Measurements from ENCODE around the gene STH. TPM values are rescaled to one million over a fixed set of nuclear protein-coding genes. Genes with fewer than 3 reads are reported as not detected.
"Not testable (repeated sequence)": the region's sequence is repeated elsewhere in the genome, so short reads cannot be mapped to it uniquely, and the experiment has no call there.

Gene STH
- total and polyA plus RNA-seq, 2 experiments from 2014 or later = not detected

DNA sequence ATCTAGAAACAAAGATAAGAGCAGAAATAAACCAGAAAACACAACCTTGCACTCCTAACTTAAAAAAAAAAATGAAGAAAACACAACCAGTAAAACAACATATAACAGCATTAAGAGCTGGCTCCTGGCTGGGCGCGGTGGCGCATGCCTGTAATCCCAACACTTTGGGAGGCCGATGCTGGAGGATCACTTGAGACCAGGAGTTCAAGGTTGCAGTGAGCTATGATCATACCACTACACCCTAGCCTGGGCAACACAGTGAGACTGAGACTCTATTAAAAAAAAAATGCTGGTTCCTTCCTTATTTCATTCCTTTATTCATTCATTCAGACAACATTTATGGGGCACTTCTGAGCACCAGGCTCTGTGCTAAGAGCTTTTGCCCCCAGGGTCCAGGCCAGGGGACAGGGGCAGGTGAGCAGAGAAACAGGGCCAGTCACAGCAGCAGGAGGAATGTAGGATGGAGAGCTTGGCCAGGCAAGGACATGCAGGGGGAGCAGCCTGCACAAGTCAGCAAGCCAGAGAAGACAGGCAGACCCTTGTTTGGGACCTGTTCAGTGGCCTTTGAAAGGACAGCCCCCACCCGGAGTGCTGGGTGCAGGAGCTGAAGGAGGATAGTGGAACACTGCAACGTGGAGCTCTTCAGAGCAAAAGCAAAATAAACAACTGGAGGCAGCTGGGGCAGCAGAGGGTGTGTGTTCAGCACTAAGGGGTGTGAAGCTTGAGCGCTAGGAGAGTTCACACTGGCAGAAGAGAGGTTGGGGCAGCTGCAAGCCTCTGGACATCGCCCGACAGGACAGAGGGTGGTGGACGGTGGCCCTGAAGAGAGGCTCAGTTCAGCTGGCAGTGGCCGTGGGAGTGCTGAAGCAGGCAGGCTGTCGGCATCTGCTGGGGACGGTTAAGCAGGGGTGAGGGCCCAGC is 2.6 kb downstream of the STH start:
- DNase-seq (ENCODE audit: low read depth in 1 of 2, low spot score in 1 of 2) = no peak
- TF ChIP-seq, protein P1, sequence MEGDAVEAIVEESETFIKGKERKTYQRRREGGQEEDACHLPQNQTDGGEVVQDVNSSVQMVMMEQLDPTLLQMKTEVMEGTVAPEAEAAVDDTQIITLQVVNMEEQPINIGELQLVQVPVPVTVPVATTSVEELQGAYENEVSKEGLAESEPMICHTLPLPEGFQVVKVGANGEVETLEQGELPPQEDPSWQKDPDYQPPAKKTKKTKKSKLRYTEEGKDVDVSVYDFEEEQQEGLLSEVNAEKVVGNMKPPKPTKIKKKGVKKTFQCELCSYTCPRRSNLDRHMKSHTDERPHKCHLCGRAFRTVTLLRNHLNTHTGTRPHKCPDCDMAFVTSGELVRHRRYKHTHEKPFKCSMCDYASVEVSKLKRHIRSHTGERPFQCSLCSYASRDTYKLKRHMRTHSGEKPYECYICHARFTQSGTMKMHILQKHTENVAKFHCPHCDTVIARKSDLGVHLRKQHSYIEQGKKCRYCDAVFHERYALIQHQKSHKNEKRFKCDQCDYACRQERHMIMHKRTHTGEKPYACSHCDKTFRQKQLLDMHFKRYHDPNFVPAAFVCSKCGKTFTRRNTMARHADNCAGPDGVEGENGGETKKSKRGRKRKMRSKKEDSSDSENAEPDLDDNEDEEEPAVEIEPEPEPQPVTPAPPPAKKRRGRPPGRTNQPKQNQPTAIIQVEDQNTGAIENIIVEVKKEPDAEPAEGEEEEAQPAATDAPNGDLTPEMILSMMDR (IDR thresholded peaks at IDR 0.05; ENCODE audit: low read depth, low read length) = no peak
- Histone ChIP-seq H3K4me3 (no peak overlapping the region), H3K4me1 (ENCODE audit: low read depth) (no peaks in the 10 kb centered on the region), H3K27ac (no peak overlapping the region), H3K27me3 (no peaks in the 10 kb centered on the region), H3K36me3 (no peaks in the 10 kb centered on the region), H3K9me3 (ENCODE audit: low read depth) (no peaks in the 10 kb centered on the region)

DNA sequence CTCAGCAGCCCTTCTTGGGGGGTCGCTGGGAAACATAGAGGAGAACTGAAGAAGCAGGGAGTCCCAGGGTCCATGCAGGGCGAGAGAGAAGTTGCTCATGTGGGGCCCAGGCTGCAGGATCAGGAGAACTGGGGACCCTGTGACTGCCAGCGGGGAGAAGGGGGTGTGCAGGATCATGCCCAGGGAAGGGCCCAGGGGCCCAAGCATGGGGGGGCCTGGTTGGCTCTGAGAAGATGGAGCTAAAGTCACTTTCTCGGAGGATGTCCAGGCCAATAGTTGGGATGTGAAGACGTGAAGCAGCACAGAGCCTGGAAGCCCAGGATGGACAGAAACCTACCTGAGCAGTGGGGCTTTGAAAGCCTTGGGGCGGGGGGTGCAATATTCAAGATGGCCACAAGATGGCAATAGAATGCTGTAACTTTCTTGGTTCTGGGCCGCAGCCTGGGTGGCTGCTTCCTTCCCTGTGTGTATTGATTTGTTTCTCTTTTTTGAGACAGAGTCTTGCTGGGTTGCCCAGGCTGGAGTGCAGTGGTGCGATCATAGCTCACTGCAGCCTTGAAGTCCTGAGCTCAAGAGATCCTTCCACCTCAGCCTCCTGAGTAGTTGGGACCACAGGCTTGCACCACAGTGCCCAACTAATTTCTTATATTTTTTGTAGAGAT is 3.4 kb downstream of the STH start:
- no peaks in the 10 kb centered on the region for H3K4me1 ChIP-seq (ENCODE audit: low read depth)
- H3K36me3 ChIP-seq = no peaks in the 10 kb centered on the region
- H3K27ac ChIP-seq = no peak overlapping the region
- DNase-seq (ENCODE audit: low read depth in 1 of 2, low spot score in 1 of 2) = peak; percentile 71 to 77
- no peak overlapping the region for H3K4me3 ChIP-seq
- no peaks in the 10 kb centered on the region for H3K27me3 ChIP-seq
- H3K9me3 ChIP-seq (ENCODE audit: low read depth) = no peaks in the 10 kb centered on the region
- TF ChIP-seq, protein P1 (IDR thresholded peaks at IDR 0.05; ENCODE audit: low read depth, low read length) = peak; percentile 83

DNA sequence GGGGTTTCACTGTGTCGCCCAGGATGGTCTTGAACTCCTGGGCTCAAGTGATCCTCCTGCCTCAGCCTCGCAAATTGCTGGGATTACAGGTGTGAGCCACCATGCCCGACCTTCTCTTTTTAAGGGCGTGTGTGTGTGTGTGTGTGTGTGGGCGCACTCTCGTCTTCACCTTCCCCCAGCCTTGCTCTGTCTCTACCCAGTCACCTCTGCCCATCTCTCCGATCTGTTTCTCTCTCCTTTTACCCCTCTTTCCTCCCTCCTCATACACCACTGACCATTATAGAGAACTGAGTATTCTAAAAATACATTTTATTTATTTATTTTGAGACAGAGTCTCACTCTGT is 3.9 kb downstream of the STH start:
- H3K9me3 ChIP-seq (ENCODE audit: low read depth) = no peaks in the 10 kb centered on the region
- H3K4me1 ChIP-seq (ENCODE audit: low read depth) = no peaks in the 10 kb centered on the region
- H3K36me3 ChIP-seq = no peaks in the 10 kb centered on the region
- TF ChIP-seq, protein P1 (IDR thresholded peaks at IDR 0.05; ENCODE audit: low read depth, low read length) = no peak
- no peaks in the 10 kb centered on the region for H3K27me3 ChIP-seq
- no peak overlapping the region for H3K27ac ChIP-seq
- DNase-seq (ENCODE audit: low read depth in 1 of 2, low spot score in 1 of 2) = no peak
- H3K4me3 ChIP-seq = no peak overlapping the region

DNA sequence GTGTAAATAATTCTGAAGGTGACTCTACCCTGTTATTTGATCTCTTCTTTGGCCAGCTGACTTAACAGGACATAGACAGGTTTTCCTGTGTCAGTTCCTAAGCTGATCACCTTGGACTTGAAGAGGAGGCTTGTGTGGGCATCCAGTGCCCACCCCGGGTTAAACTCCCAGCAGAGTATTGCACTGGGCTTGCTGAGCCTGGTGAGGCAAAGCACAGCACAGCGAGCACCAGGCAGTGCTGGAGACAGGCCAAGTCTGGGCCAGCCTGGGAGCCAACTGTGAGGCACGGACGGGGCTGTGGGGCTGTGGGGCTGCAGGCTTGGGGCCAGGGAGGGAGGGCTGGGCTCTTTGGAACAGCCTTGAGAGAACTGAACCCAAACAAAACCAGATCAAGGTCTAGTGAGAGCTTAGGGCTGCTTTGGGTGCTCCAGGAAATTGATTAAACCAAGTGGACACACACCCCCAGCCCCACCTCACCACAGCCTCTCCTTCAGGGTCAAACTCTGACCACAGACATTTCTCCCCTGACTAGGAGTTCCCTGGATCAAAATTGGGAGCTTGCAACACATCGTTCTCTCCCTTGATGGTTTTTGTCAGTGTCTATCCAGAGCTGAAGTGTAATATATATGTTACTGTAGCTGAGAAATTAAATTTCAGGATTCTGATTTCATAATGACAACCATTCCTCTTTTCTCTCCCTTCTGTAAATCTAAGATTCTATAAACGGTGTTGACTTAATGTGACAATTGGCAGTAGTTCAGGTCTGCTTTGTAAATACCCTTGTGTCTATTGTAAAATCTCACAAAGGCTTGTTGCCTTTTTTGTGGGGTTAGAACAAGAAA is 5.1 kb downstream of the STH start:
- H3K4me3 ChIP-seq = no peak overlapping the region
- TF ChIP-seq, protein P1 (IDR thresholded peaks at IDR 0.05; ENCODE audit: low read depth, low read length) = no peak
- no peaks in the 10 kb centered on the region for H3K27me3 ChIP-seq
- DNase-seq (ENCODE audit: low read depth in 1 of 2, low spot score in 1 of 2) = peak in 1 of 2 donors; percentile 38
- H3K27ac ChIP-seq = peak overlapping the region; percentile 35
- H3K4me1 ChIP-seq (ENCODE audit: low read depth) = no peaks in the 10 kb centered on the region
- no peaks in the 10 kb centered on the region for H3K36me3 ChIP-seq
- no peaks in the 10 kb centered on the region for H3K9me3 ChIP-seq (ENCODE audit: low read depth)

DNA sequence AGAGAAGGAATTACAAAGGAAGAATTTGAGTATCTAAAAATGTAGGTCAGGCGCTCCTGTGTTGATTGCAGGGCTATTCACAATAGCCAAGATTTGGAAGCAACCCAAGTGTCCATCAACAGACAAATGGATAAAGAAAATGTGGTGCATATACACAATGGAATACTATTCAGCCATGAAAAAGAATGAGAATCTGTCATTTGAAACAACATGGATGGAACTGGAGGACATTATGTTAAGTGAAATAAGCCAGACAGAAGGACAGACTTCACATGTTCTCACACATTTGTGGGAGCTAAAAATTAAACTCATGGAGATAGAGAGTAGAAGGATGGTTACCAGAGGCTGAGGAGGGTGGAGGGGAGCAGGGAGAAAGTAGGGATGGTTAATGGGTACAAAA is 7.0 kb downstream of the STH start:
- H3K27me3 ChIP-seq; H3K36me3 ChIP-seq; H3K27ac ChIP-seq; DNase-seq (ENCODE audit: low read depth in 1 of 2, low spot score in 1 of 2); H3K9me3 ChIP-seq (ENCODE audit: low read depth); H3K4me3 ChIP-seq; H3K4me1 ChIP-seq (ENCODE audit: low read depth): not testable (repeated sequence)
